Loucy (cell line): ENCODE data around the gene NPIPA8.
"Not testable (repeated sequence)": the region's sequence is repeated elsewhere in the genome, so short reads cannot be mapped to it uniquely, and the experiment has no call there.

Experiments
- CTCF ChIP-seq: fragments of 200-600 bp; sonication (generic); conservative IDR thresholded peaks from 2 replicates; pipeline ENCODE4 v1.5.1; 2014; ENCODE audit warnings: mild to moderate bottlenecking, antibody characterized with exemption, low read length
- EZH2phosphoT487 ChIP-seq: fragments of 200-600 bp; IDR thresholded peaks from 2 replicates; pipeline ENCODE4 v1.6.1; 2018; ENCODE audit warnings: antibody characterized with exemption, mild to moderate bottlenecking, moderate library complexity, borderline replicate concordance

DNA sequence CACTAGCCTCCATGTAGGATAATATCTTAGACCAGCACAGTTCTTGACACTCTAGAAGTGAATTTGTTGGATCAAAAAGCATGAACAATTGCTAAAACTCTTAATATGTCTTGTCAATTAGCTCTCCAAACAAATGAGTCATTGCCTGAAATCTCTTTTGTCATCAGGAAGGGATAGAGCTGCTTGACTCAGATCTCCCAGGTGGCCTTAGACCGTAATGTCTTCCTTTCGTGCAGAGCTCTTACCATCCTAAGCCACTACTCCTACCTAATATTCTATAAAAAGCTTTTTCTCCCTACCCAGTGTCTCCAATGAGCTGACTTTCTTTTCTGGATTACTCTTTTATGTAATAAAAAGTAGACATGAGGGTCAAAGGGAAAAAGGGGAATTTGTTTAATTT lies 66.4 kb downstream of the NPIPA8 start:
- not testable (repeated sequence) for TF ChIP-seq EZH2phosphoT487, CTCF
